H1 (cell line): ENCODE results near the gene CPPED1.
"Not testable (repeated sequence)": the region's sequence is repeated elsewhere in the genome, so short reads cannot be mapped to it uniquely, and the experiment has no call there.

ENCODE experiments used
- ATF2 ChIP-seq: IDR thresholded peaks from 2 replicates; pipeline ENCODE4 v1.6.1; 2012; ENCODE audit warnings: low read length, inconsistent platforms
- BCL11A ChIP-seq, 2 experiments: IDR thresholded peaks; one replicate each; pipeline ENCODE4 v1.6.1; 2011; ENCODE audit warnings: low read depth in 2 of 2, low read length in 2 of 2, mild to moderate bottlenecking in 2 of 2
- POLR2A ChIP-seq, 2 experiments: IDR thresholded peaks; 1 replicate in 1 of 2; 2 replicates in 1 of 2; pipeline ENCODE4 v1.6.1; 2011; ENCODE audit warnings: low read depth in 2 of 2, low read length in 2 of 2, mild to moderate bottlenecking in 2 of 2; ENCODE audit errors: control extremely low read depth in 1 of 2
- SIN3A ChIP-seq, 2 experiments: IDR thresholded peaks in 1 of 2; conservative IDR thresholded peaks in 1 of 2; 2 replicates each; pipeline ENCODE4 v1.6.1; 2011 to 2012; ENCODE audit warnings: low read length in 2 of 2, improper control_type of control experiment in 1 of 2, low read depth in 1 of 2, mild to moderate bottlenecking in 1 of 2
- TCF12 ChIP-seq: IDR thresholded peaks from 2 replicates; pipeline ENCODE4 v1.6.1; 2011; ENCODE audit warnings: low read depth, mild to moderate bottlenecking, low read length
- TEAD4 ChIP-seq: IDR thresholded peaks from 2 replicates; pipeline ENCODE4 v1.6.1; 2012; ENCODE audit warnings: low read depth, low read length, inconsistent platforms, mixed read lengths

DNA sequence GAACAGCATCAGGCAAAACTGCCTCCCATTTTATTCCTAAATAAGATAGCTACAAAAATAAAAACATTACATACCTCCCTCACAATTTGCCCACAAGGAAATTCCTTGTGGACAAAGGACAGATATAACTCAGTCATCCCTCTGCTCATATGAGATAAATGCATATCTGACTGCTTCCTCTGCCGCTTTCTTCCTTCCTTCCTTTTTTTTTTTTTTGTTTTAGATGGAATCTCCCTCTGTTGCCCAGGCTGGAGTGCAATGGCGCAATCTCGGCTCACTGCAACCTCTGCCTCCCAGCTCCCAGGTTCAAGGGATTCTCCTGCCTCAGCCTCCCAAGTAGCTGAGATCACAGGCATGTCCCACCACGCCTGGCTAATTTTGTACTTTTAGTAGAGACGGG lies 9.6 kb upstream of the CPPED1 start:
- TF ChIP-seq ATF2; TCF12; POLR2A (IDR thresholded peaks at IDR 0.05; ENCODE audit: control extremely low read depth in 1 of 2, low read depth in 2 of 2, low read length in 2 of 2); BCL11A (IDR thresholded peaks at IDR 0.05; ENCODE audit: low read depth in 2 of 2, low read length in 2 of 2); TEAD4; SIN3A (conservative IDR thresholded peaks at IDR 0.05 in 1 of 2, IDR thresholded peaks at IDR 0.05 in 1 of 2; ENCODE audit: low read depth in 1 of 2, low read length in 2 of 2): not testable (repeated sequence)
